Measurements from ENCODE around the gene CCDC120. TPM values are rescaled to one million over a fixed set of nuclear protein-coding genes. Genes with fewer than 3 reads are reported as not detected.

CCDC120 gene
- total RNA-seq, 1 experiment from 2014 or later, result 14.5 TPM

- H2AFZ ChIP-seq (ENCODE audit: low read length), result no peak overlapping the region
- no peak overlapping the region for H3K27ac ChIP-seq (ENCODE audit: insufficient read length, low read depth, low read length)
These were observed 14.9 kb upstream of the CCDC120 start for GRCh38 chrX:49043987-49044281.

More at GRCh38 chrX:49043987-49044281, 14.9 kb upstream of the CCDC120 start:
- no peak overlapping the region for H4K91ac ChIP-seq (ENCODE audit: insufficient read length, low read depth, low read length)
- no peak overlapping the region for H2BK20ac ChIP-seq (ENCODE audit: low read depth, low read length, poor library complexity, severe bottlenecking)
- H2BK5ac ChIP-seq (ENCODE audit: insufficient read length, low read length), result no peak overlapping the region
- no peak overlapping the region for H3K56ac ChIP-seq (ENCODE audit: insufficient read length, low read depth, low read length)
- no peak overlapping the region for H3K23ac ChIP-seq (ENCODE audit: insufficient read length, low read depth, low read length)
- no peak overlapping the region for H2AK5ac ChIP-seq (ENCODE audit: insufficient read length, low read length)
- peaks cover 7% of the 10 kb centered on the region for H3K23me2 ChIP-seq (ENCODE audit: insufficient read length, low read depth, low read length, poor library complexity, severe bottlenecking)
- peak overlapping the region; percentile 56 for H3K4me2 ChIP-seq (ENCODE audit: insufficient read depth, insufficient read length, low read length)
- H3K9me3 ChIP-seq (ENCODE audit: control insufficient read depth, low read depth, low read length), result no peaks in the 10 kb centered on the region
- peak overlapping the region; percentile 90 to 96 for H3K4me3 Mint-ChIP-seq
- H4K5ac ChIP-seq (ENCODE audit: insufficient read length, low read depth, low read length), result no peak overlapping the region
- peaks cover 8 to 29% (median 17%) of the 10 kb centered on the region in 3 experiments for H3K36me3 Mint-ChIP-seq (ENCODE audit: insufficient read depth in 1 of 3, low read depth in 3 of 3)
- DNase-seq, result no peak
- peaks cover 12% of the 10 kb centered on the region; the same call in 1 of the 2 replicates for H3K79me2 ChIP-seq (ENCODE audit: insufficient read depth, low read length)
- H3K4me1 Mint-ChIP-seq, result peaks cover 15 to 16% of the 10 kb centered on the region in 2 experiments
- H3K27me3 ChIP-seq (ENCODE audit: insufficient read depth, low read length), result no peaks in the 10 kb centered on the region
- peaks cover 2% of the 10 kb centered on the region for H3K27me3 Mint-ChIP-seq (ENCODE audit: low read depth)
- no peak overlapping the region for H3K14ac ChIP-seq (ENCODE audit: insufficient read depth, low read length)
- TF ChIP-seq CTCF (conservative IDR thresholded peaks at IDR 0.05), result no peak
- peaks cover 5% of the 10 kb centered on the region for H3K4me1 ChIP-seq (ENCODE audit: insufficient read depth, low read length)
- no peak overlapping the region for H3K4ac ChIP-seq (ENCODE audit: low read depth, low read length)
- no peak overlapping the region for H2BK120ac ChIP-seq (ENCODE audit: low read depth, low read length, poor library complexity, severe bottlenecking)
- peaks cover 64 to 69% of the 10 kb centered on the region in 2 experiments for H3K9me3 Mint-ChIP-seq
- no peak overlapping the region for H2BK15ac ChIP-seq (ENCODE audit: low read depth, low read length)
- no CpG with 5 or more reads among the region's 13 CpGs for WGBS (ENCODE audit: extremely low coverage, insufficient read length, low lambda C conversion rate)
- H2BK12ac ChIP-seq (ENCODE audit: insufficient read length, low read depth, low read length), result no peak overlapping the region
- no peak overlapping the region for H3T11ph ChIP-seq (ENCODE audit: low read length)
- no peaks in the 10 kb centered on the region for H3K79me1 ChIP-seq (ENCODE audit: insufficient read depth, low read depth, low read length, poor library complexity, severe bottlenecking)
- no peak overlapping the region for H3K18ac ChIP-seq (ENCODE audit: insufficient read length, low read depth, low read length)
- H3K9ac ChIP-seq (ENCODE audit: extremely low read depth, insufficient read length, low read length), result no peak overlapping the region
- no peak overlapping the region for H4K8ac ChIP-seq (replicated peaks; ENCODE audit: insufficient read length, low read depth, low read length)
- H3K27ac Mint-ChIP-seq, result peak overlapping the region; percentile 76 to 92 (median 79); a peak in 5 of 7 replicates
- H4K20me1 ChIP-seq (ENCODE audit: control insufficient read depth, insufficient read depth, insufficient read length), result no peaks in the 10 kb centered on the region

Measured in H9 (cell line).